ENCODE results near the gene VPS37B.
"Not testable (repeated sequence)": the region's sequence is repeated elsewhere in the genome, so short reads cannot be mapped to it uniquely, and the experiment has no call there.

Gene VPS37B

GRCh38 chr12:122880155-122880667 is 15.7 kb downstream of the VPS37B start:
- DNase-seq = no peak

DNA sequence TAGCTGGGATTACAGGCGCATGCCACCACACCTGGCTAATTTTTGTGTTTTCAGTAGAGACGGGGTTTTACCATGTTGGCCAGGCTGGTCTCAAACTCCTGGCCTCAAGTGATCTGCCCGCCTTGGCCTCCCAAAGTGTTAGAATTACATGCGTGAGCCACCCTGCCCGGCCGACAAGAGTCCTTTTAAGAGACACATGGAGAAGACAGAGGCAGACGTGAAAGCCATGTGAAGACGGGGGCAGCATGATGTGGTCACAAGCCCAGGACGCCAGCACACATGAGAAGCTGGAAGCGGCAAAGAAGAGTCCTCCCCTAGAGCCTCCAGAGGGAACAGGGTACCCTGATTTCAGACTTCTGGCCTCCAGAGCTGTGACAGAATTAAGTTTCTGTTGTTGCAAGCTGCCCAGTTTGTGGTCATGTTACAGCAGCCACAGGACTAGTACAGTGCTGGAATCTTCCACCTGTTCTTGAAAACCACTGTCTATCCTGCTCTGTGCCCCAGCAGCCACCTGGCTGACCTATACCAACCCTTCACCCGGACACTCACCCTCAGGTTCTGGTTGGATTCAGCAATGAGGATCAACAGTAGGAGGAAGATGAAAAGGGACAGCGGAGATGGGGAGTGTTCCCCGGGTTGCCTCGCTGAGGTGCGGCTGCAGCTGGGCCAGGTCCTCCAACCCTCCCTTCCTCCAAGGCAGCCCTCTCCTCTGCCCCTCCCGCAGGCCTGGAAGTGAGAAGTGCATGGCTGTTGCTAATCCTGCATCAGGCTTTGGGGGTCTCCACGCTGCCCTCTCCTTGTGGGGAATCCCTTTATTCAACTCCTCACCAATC is 16.9 kb downstream of the VPS37B start:
- no peak for DNase-seq

GRCh38 chr12:122876731-122877130 is 19.2 kb downstream of the VPS37B start:
- DNase-seq = no peak

- DNase-seq = not testable (repeated sequence)
These were observed 19.6 kb downstream of the VPS37B start for GRCh38 chr12:122876281-122876680.

GRCh38 chr12:122875590-122876220 is 20.2 kb downstream of the VPS37B start:
- peak; percentile 32 for DNase-seq

GRCh38 chr12:122874081-122874480 is 21.8 kb downstream of the VPS37B start:
- DNase-seq = no peak

DNA sequence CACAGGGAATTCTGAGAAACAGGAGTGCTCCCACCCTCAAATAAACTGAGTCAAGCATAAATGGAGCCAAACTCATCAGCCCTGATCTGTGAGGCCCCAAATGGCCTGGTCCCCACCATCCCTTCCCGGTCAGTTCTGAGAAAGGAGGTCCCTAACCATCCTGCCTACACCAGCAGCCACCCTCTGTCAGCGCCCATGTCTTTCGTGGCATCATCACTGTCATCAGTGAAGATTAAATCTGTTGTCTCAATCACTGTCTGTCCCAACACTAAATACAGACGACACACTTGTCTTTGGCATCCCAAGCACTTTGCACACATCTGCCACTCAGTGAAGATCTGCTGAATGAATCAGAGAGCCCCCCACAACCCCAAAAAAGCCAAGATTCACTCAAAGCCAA is 22.4 kb downstream of the VPS37B start:
- DNase-seq = no peak

GRCh38 chr12:122872815-122873361 is 23.0 kb downstream of the VPS37B start:
- DNase-seq = no peak

DNA sequence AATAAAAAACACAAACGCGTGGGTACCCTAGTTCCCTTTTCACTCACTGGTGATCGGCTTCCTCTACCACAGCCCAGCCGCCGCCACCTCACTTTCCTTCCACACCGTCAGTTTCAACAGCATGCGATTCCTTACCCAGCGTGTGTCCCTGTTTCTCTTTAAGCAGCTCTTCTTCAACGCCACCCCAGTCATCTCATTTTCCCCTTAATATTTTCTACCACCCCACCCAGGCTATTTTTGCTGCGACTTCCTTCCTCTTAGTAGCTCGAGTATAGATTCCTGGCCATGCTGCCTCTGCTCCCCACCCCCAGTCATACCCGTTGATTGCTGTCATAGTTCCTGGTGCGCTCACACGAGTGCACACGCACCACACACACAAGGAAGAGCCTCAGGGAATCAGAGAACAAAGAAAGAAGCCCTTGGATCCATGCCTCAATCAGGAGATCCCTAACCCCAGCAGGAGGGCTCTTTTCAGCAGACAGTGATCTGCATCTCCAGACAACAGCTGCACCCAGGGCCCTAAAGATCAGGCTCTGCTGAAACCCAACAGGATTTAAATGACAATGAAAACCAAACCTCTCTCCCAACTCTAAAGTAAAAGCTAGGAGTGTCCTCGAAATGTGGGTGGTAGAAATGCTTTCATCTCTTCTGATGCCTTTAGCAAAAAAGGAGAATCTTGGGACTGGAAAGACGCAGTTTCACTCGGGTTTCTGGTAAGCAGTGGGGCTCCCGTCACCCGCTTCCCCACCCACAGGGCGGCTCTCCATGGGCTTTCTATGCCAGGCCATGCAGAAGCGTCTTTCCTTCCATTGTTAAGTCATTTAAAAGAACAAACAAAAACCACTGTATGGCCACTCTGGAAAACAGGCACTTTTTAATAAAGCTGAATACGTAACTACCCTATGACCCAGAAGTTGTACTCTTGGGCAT is 23.8 kb downstream of the VPS37B start:
- DNase-seq = peak; percentile 64

DNA sequence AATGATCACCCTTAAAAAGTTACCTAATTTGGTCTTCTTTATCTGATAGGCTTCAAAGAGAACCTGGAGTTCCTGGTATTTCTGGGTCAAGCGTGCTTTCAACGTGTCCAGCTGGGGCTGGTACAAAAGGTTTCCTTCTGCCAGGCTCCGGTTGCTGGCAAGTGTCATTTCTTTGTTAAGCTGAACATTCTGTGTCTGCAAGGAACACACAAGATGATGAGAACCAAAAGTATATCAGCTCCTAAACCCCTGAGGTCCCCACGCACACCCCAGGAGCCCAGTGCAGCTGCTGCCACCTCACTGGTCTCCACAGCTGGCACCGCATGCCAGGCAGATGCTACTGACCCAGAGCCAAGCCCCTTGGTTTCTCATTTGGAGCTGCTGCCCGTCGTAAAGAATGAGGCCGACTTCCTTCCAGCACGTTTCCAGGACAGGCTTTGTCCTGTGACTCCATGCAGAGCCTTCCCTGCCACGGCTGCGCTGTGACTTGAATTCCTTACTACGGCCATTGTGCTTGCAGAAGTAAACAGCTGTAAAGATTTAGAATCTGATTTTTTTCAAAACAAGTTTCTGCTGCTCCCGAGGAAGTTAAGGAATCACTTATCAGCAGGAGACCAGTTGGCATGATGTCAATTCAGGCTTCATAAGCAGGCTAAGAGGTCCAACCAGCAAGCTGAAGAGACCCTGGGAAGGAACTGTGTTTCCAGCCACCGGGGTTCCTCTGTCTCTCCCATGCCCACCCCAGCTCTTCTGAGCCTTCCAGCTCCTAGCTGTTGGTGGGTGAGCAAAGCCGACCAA is 24.9 kb downstream of the VPS37B start:
- peak; percentile 56 for DNase-seq

GRCh38 chr12:122870163-122870842 is 25.6 kb downstream of the VPS37B start:
- DNase-seq = no peak

DNA sequence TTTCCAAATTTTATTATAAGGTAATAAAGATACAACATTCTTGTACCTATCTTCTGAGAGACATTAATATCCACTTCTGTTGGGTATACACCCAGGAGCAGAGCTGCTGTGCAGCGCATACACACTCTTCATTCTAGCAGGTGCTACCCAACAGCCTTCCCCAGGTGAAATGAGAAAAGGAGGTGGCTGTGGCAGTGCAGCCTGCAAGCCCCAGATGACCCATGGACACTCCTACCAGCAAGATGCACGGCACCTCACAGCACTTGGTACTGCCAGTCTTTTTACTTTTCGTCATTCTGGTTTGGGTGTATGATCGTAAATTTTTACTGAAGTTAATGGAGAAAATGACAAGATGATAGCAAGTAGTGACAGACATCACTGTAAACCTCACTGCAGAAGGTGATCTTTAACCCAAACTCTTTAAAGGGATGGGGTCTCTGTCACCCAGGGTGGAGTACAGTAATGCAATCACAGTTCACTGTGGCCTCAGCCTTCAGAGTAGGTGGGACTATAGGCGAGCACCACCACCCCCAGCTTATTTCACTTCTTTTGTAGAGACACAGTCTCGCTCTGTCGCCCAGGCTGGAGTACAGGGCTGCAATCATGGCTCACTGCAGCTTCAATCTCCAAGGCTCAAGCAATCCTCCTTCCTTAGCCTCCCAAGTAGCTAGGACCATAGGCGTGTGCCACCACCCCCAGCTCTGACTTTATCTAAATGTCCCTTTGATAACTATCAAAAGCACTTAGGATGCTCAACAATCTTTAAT is 26.5 kb downstream of the VPS37B start:
- no peak for DNase-seq

DNA sequence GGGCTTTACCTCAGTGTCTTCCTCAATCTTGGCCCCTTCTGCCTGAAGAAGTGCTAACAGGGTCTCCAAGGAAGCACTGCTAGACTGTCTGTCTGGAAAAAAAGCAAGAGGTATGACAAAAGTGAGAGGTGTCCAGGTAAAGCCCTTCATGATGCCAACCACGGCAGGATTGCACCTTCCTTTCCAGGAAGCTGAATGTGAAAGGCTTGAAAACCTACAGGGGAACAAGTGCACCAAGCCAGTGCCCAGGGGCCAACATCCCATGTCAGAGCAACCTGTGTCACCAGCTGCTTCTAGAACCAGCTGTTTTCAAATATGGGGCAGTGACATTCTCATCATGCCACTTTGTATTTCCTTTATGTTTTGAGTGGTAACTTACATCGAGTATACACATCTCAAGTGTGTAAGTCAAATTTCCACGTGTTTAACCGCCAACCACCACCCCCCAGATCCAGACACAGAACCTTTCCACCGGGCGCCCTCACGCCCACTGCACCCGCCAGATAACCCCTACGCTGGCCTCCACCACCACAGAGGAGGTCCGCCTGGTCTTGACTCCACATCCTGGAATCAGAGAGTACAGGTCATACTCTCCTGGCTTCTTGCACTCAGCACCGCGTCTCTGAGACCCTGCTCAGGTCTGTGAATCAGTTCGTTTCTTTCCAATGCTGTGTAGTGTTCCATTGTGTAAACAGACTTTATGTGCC is 27.3 kb downstream of the VPS37B start:
- no peak for DNase-seq

- DNase-seq = no peak
These were observed 28.0 kb downstream of the VPS37B start for GRCh38 chr12:122867691-122868461.

DNA sequence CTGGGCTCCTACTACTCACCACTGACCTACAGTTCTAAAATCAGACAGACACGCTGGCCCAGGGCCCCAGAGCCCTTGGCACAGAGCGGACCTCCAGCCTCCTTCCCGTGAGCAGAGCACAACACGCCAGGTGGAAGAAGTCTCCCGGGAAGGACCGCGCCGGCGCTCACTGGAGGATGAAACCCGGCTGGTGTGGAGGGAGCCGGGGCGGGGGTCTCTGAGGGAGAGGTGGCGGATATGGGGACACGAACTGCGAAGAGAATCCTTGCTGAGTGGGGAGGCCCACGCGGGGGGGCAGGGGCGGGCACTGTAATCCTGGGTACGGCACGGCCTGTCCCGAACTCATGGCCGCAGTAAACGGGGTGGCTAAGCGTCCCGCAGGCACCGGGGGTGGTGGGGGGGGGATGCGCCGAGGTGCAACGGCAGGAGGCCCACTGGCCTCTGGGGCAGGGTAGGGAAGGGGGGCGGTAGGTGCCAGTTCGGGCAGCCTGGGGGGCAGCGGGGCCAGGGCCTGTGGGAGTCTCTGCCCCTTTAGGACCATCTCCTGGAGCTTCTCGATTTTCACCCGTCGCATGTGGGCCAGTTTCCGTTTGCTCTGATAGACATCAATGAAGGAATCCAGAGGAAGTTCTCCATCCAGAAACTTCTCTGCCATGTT is 28.8 kb downstream of the VPS37B start:
- DNase-seq = no peak

- peak; percentile 43 for DNase-seq
These were observed 29.5 kb downstream of the VPS37B start for GRCh38 chr12:122866379-122866778.

- no peak for DNase-seq
These were observed 30.4 kb downstream of the VPS37B start for GRCh38 chr12:122865268-122866231.

All from midbrain (tissue), 1 donor.